BJ (cell line): ENCODE results near the gene COL23A1. TPM values are rescaled to one million over a fixed set of nuclear protein-coding genes. Genes with fewer than 3 reads are reported as not detected.

ENCODE experiments used
- CTCF ChIA-PET: fragments of 350-600 bp; formaldehyde crosslinking; extraction: SDS; loops from one replicate; lab custom pipeline; 2021; ENCODE audit warnings: antibody characterized with exemption, inconsistent platforms; lab: Yijun Ruan, JAX
- POLR2A ChIA-PET: fragments of 300-600 bp; sonication (Branson Sonifier 250); formaldehyde crosslinking; extraction: SDS; loops from one replicate; lab custom pipeline; 2021; ENCODE audit warnings: antibody characterized with exemption; lab: Charles Lee
- DNase-seq: peaks from one replicate; pipeline ENCODE4 v3.0.0-alpha.2; 2011; ENCODE audit warnings: low read depth
- H3K27me3 ChIP-seq: 2 replicates; pipeline ENCODE4 v1.6.0; 2011; ENCODE audit warnings: low read length; ENCODE audit not compliant: control insufficient read depth, insufficient read depth
- H3K36me3 ChIP-seq: 2 replicates; pipeline ENCODE4 v1.5.1; 2011; ENCODE audit warnings: low read length; ENCODE audit not compliant: control insufficient read depth, insufficient read depth
- H3K4me3 ChIP-seq: 2 replicates; pipeline ENCODE4 v1.5.1; 2011; ENCODE audit warnings: low read depth, mild to moderate bottlenecking, control low read depth, low read length
- polyA plus RNA-seq: library from polyadenylated mRNA; depleted of rRNA; stranded (reverse); fragments of >200 nt; gene quantifications from 2 replicates; pipeline ENCODE4 v1.2.3, GENCODE V29; 2011
- TF ChIP-seq, protein P1 (sequence below): IDR thresholded peaks from 2 replicates; pipeline ENCODE4 v1.5.1; 2011; ENCODE audit warnings: low read depth, mild to moderate bottlenecking, control low read depth, inconsistent platforms, low read length, moderate library complexity; ENCODE audit not compliant: insufficient read depth

Gene COL23A1
- polyA plus RNA-seq, 1 experiment = not detected

DNA sequence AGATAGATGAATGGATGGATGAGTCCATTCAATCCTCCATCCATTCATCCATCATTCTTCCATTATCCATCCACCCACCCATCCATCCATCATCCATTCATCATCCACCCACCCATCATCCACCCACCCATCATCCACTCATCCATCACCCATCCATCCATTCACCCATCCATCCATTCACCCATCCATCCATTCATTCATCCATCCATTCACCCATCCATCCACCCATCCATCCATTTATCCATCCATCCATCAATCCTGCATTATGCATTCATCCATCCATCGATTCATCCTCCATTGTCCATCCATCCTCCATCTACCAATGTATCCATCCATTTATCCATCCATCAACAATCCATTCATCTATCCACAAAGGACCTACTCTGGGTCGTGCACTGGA is 344.8 kb downstream of the COL23A1 start:
- Histone ChIP-seq H3K27me3 (no peaks in the 10 kb centered on the region), H3K4me3 (no peak overlapping the region), H3K36me3 (no peaks in the 10 kb centered on the region)
- TF ChIP-seq, protein P1, sequence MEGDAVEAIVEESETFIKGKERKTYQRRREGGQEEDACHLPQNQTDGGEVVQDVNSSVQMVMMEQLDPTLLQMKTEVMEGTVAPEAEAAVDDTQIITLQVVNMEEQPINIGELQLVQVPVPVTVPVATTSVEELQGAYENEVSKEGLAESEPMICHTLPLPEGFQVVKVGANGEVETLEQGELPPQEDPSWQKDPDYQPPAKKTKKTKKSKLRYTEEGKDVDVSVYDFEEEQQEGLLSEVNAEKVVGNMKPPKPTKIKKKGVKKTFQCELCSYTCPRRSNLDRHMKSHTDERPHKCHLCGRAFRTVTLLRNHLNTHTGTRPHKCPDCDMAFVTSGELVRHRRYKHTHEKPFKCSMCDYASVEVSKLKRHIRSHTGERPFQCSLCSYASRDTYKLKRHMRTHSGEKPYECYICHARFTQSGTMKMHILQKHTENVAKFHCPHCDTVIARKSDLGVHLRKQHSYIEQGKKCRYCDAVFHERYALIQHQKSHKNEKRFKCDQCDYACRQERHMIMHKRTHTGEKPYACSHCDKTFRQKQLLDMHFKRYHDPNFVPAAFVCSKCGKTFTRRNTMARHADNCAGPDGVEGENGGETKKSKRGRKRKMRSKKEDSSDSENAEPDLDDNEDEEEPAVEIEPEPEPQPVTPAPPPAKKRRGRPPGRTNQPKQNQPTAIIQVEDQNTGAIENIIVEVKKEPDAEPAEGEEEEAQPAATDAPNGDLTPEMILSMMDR = no peak
- DNase-seq = no peak
- ChIA-PET POLR2A (no interaction called here), CTCF (no interaction called here)

DNA sequence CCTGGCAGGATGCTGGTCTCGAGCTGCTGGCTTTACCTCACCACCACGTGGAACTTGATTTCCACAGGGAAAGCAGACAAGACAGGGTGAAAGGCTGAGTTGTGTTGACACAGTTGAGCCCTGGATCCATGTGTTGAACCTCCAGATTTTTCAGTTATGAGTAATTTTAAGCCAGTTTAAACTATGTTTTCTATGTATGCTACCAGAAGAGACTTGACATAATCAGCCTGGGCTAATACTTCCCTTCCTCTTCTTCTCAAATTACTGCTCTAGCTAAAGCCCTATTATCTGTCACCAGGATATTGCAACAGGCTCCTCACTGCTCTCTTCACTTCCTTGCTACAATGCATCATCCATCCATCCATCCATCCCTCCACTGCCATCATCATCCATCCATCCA is 345.6 kb downstream of the COL23A1 start:
- DNase-seq = no peak
- ChIA-PET CTCF (interaction anchor here (0.5 to 2.1 kb wide), 2 partner anchors 10 to 35 kb away, joined by 3 to 6 read pairs; no protein-coding TSS in a partner anchor), POLR2A (no interaction called here)
- no peaks in the 10 kb centered on the region for H3K36me3 ChIP-seq
- no peak overlapping the region for H3K4me3 ChIP-seq
- TF ChIP-seq, protein P1 = no peak
- H3K27me3 ChIP-seq = no peaks in the 10 kb centered on the region

DNA sequence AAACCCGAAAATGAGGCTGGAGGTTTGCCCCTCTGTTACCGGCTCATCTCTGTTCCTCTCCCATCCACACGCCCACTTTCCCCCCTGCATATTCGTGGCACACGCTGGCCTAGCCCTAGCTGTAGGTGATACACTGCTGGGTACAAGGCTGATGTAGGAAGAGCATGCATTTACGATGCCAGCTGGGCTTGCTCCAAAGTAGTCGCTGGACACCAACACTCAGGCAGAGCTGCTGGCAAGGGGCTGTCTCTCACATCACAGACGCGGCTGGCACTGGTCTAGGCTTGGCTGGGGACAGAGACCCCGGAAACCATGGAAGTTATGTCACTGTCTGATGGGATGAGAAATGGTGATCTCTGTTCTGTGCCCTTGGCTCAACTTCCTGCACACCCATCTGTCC is 347.8 kb downstream of the COL23A1 start:
- POLR2A ChIA-PET = no interaction called here
- CTCF ChIA-PET = no interaction called here
- Histone ChIP-seq H3K27me3 (no peaks in the 10 kb centered on the region), H3K36me3 (no peaks in the 10 kb centered on the region), H3K4me3 (no peak overlapping the region)
- TF ChIP-seq, protein P1 = no peak
- no peak for DNase-seq

DNA sequence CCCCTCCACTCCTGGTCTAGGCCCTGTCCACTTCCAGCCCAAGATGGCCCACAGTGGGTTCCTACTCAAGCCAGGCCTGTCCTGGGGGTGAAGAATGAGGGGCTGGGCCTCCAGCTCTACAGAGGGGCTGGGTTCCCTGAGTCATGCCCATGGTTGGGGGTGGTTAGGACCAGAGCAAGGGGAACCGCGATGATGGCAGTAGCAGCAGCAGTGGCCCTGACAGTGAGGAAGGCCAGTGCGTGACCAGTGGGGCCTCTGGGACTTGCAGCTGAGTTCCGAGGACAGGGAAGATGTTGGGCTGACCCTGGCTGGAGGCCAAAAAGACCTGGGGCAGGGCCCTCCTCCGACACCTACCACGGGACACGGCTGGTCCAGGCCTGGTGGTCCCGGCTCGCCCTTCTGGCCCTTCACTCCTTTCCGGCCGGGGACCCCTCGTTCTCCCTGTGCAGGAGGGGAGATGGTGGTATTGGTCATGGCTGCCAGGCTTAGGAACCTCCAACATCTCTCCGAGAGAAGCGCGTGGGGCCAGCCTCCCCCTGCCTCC is 348.4 kb downstream of the COL23A1 start:
- Histone ChIP-seq H3K27me3 (no peaks in the 10 kb centered on the region), H3K36me3 (no peaks in the 10 kb centered on the region), H3K4me3 (no peak overlapping the region)
- ChIA-PET CTCF (no interaction called here), POLR2A (no interaction called here)
- DNase-seq = no peak
- TF ChIP-seq, protein P1 = no peak

DNA sequence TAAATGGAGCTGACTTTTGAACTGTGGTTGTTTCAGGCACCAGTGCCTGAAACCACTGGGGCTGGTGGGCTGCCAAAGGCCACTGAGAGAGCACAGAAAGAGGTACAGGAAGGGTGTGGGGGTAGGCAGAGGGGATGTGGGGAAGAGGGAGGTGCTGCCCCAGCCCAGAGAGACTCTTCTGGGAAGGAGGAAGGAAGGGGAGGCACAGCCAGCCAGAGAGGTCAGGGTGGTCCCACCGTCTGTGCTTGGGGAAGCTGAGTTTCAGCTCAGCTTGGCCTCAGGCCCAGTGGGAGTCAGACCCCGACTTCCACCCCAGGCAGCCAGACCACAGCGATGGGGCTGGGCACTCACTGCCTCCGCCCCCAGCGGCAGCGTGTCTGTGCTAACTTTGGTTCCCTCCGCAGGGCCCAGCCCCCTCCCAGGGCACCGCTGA is 348.9 kb downstream of the COL23A1 start:
- CTCF ChIA-PET = no interaction called here
- POLR2A ChIA-PET = no interaction called here
- Histone ChIP-seq H3K4me3 (no peak overlapping the region), H3K27me3 (no peaks in the 10 kb centered on the region), H3K36me3 (no peaks in the 10 kb centered on the region)
- no peak for DNase-seq
- TF ChIP-seq, protein P1 = no peak
